Nephron progenitor cell (in vitro differentiated cells): ENCODE measurements around the gene AP2M1.
A peak's percentile ranks its signal among the peaks of the same experiment; 100 is the strongest.

Source experiments
- DNase-seq: peaks from one replicate; pipeline ENCODE4 v3.0.0; 2021
- H3K27ac Mint-ChIP-seq: 2 replicates; pipeline ENCODE4 v1.8.0; 2021; ENCODE audit warnings: mild to moderate bottlenecking, moderate library complexity, mixed read lengths
- H3K27me3 Mint-ChIP-seq: 2 replicates; pipeline ENCODE4 v1.8.0; 2021; ENCODE audit warnings: mild to moderate bottlenecking, low read depth, mixed read lengths; ENCODE audit not compliant: poor library complexity
- H3K36me3 Mint-ChIP-seq: 2 replicates; pipeline ENCODE4 v1.8.0; 2021; ENCODE audit warnings: low read depth, mixed read lengths
- H3K4me1 Mint-ChIP-seq: 2 replicates; pipeline ENCODE4 v1.8.0; 2021; ENCODE audit warnings: mixed read lengths
- H3K4me3 Mint-ChIP-seq: 2 replicates; pipeline ENCODE4 v1.8.0; 2021; ENCODE audit warnings: mild to moderate bottlenecking, moderate library complexity, mixed read lengths
- H3K9me3 Mint-ChIP-seq: 2 replicates; pipeline ENCODE4 v1.8.0; 2021; ENCODE audit warnings: mild to moderate bottlenecking, moderate library complexity, mixed read lengths
- TF ChIP-seq, protein P1 (sequence below): fragments of 200-600 bp; sonication (generic); IDR thresholded peaks from 2 replicates; pipeline ENCODE4 v1.5.0; 2021; ENCODE audit warnings: antibody characterized with exemption

Gene AP2M1

DNA sequence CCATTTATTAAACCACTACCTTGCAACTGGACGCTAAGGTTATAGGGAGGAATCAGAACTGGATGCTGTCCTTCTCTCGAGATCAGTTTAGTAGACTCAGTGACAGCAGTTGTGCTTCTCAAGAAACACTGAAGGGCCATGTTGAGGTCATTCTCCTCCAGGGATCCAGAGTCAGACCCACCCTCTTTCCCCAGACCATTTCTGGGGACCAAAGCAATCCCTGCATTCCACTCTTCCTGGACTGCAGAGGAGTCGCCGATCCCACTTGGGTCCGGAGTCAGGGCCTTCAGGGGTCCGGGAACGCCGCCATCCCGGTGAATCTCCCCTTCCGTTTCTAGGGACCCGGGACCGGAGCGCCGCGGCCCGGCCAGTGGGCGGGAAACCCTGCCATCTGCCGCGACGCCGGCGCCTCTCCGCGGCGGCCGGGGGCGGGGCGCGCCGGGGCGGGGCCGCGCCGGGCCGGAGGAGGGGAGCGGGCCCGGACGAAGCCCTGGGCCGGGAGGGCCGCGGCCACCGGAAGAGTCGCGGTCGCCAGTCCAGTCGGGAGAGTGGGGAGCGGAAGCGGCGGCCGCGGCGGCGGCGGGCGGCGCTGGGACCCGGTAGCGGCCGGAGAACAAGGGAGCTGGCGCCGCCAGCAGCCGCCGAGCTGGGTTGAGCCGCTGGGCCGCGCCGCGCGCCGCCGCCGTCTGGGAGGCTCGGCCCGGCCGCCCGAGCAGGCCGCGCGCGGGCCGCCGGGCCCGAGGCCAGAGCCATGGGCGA is 19.6 kb upstream of the AP2M1 start, which contains the start of gene DVL3:
TSS of gene DVL3 (plus strand) at position 493 of the 759 bp plus-strand sequence. CDS start at position 752, 259 bp downstream.
- peaks cover 5% of the 10 kb centered on the region for H3K36me3 Mint-ChIP-seq
- peak within 1 kb of the TSS; percentile 99 for H3K27ac Mint-ChIP-seq
- peak; percentile 77 for DNase-seq
- peaks cover 46% of the 10 kb centered on the region for H3K4me1 Mint-ChIP-seq
- H3K4me3 Mint-ChIP-seq, result peak within 1 kb of the TSS; percentile 99
- TF ChIP-seq, protein P1, sequence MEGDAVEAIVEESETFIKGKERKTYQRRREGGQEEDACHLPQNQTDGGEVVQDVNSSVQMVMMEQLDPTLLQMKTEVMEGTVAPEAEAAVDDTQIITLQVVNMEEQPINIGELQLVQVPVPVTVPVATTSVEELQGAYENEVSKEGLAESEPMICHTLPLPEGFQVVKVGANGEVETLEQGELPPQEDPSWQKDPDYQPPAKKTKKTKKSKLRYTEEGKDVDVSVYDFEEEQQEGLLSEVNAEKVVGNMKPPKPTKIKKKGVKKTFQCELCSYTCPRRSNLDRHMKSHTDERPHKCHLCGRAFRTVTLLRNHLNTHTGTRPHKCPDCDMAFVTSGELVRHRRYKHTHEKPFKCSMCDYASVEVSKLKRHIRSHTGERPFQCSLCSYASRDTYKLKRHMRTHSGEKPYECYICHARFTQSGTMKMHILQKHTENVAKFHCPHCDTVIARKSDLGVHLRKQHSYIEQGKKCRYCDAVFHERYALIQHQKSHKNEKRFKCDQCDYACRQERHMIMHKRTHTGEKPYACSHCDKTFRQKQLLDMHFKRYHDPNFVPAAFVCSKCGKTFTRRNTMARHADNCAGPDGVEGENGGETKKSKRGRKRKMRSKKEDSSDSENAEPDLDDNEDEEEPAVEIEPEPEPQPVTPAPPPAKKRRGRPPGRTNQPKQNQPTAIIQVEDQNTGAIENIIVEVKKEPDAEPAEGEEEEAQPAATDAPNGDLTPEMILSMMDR, result no peak
- no peaks in the 10 kb centered on the region for H3K9me3 Mint-ChIP-seq
- peaks cover 3% of the 10 kb centered on the region for H3K27me3 Mint-ChIP-seq

DNA sequence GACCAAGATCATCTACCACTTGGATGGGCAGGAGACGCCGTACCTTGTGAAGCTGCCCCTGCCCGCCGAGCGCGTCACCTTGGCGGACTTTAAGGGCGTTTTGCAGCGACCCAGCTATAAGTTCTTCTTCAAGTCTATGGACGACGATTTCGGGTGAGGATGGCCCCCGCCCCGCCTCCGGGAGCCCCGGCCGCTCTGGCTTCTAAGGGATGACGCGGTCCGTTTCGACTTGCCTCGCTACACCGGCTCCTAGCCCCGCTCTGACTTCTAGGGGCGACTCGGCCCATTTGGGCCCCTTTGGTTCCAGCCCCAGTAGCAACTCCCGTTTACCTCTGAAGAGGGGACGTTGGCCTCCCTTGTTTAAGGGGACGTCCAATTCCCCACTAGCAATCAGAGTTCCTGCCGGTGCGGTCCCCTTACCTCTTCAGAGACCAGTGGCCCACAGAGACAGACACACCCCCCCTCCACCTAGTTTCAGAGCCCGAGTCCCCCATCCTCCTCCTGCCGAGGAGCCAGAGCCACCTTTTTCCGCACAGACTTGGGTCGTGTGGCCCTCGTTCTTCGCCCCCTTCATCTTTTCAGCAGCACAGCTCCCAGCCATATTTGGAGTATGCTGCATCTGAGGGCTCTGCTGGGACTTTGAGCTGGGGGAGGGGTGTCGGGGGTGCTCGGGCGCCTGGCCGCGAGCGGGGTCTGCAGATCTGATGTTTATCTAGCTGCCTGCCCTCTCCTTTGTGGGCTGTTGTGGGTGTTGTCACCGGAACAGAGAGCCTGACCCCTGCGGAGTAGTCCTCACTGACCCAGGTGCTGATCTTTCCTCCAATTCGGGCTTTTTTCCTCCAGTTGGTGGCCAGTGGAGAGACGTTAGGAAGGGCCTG is 18.8 kb upstream of the AP2M1 start:
- Mint-ChIP-seq H3K36me3 (peaks cover 5% of the 10 kb centered on the region), H3K27ac (peak overlapping the region; percentile 99), H3K9me3 (no peaks in the 10 kb centered on the region), H3K27me3 (peaks cover 3% of the 10 kb centered on the region), H3K4me1 (peaks cover 55% of the 10 kb centered on the region), H3K4me3 (peak overlapping the region; percentile 99)
- TF ChIP-seq, protein P1, result no peak
- peak; percentile 30 for DNase-seq

DNA sequence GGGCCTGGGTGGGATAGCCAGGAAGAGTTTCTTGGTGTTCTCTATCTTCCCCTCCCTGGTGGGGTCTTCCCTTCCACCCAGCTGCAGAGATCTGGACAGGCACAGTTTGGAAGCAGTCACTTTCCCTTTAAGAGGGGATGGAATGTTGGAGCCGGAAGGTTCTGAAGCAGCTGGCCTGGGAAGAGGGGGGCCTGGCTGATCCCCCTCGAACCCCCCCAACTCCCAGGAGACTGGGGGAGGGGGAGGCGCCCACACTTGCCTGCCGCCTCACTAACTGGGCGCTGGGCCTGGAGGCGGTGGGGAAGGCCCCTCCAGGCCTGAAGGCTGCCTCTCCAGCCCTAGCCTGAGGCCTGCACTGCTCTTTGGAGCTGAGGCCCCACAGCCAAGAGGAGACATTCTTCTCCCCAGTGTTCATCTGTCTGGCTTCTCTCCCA is 18.1 kb upstream of the AP2M1 start:
- Mint-ChIP-seq H3K9me3 (no peaks in the 10 kb centered on the region), H3K4me3 (peak overlapping the region; percentile 99), H3K27me3 (peaks cover 3% of the 10 kb centered on the region), H3K27ac (peak overlapping the region; percentile 99), H3K36me3 (peaks cover 8% of the 10 kb centered on the region), H3K4me1 (peaks cover 61% of the 10 kb centered on the region)
- peak; percentile 67 for DNase-seq
- TF ChIP-seq, protein P1, result no peak

DNA sequence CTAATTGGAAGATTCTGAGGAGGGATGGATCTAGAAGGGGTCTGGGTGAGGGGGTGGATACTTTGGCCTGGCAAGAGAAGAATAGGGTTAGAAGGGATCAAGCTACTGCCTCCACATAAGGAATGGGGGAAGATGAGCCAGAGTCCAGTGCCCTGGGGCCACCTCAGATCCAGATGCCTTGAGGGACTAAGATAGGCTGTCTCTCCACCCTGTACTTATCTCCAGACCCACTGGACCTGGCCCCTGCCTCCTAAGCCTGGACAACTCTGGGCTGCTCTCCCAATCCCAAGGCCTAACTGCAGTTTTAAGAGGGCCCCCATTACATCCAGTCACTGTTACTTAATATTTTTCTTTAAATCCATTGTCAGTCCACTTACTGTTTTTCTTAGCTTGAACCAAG is 17.4 kb upstream of the AP2M1 start:
- peak overlapping the region; percentile 99 for H3K4me3 Mint-ChIP-seq
- no peak for DNase-seq
- peaks cover 10% of the 10 kb centered on the region for H3K36me3 Mint-ChIP-seq
- TF ChIP-seq, protein P1, result no peak
- H3K4me1 Mint-ChIP-seq, result peaks cover 62% of the 10 kb centered on the region
- peaks cover 3% of the 10 kb centered on the region for H3K27me3 Mint-ChIP-seq
- peak overlapping the region; percentile 98 for H3K27ac Mint-ChIP-seq
- no peaks in the 10 kb centered on the region for H3K9me3 Mint-ChIP-seq

DNA sequence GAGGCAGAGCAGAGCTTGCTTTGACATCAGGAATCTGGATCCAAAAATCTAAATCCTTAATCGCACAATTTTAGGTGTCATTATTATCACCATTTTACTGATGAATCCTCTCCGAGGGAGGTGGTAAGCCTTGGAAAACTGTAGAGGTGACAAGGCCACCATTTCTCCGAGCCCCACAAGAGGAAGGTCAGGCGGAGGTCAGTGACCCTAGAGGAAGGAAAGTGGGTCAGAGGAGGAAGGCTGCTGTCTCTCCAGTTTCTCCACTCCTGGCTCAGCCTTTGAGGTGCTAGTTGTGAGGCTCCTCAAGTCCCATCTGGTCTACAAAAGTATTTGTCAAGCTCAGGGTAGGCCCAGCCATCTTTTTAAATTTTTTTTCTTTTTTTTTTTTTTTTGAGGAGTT is 16.3 kb upstream of the AP2M1 start:
- TF ChIP-seq, protein P1, result no peak
- peaks cover 3% of the 10 kb centered on the region for H3K27me3 Mint-ChIP-seq
- peak overlapping the region; percentile 99 for H3K4me3 Mint-ChIP-seq
- H3K4me1 Mint-ChIP-seq, result peaks cover 54% of the 10 kb centered on the region
- H3K27ac Mint-ChIP-seq, result no peak overlapping the region
- peaks cover 18% of the 10 kb centered on the region for H3K36me3 Mint-ChIP-seq
- no peak for DNase-seq
- no peaks in the 10 kb centered on the region for H3K9me3 Mint-ChIP-seq
